IPS DF 6.9 (cell line): ENCODE data around the gene UCHL1.

ENCODE experiments used
- DNase-seq: peaks from one replicate; pipeline ENCODE4 v3.0.0-alpha.2; 2013; ENCODE audit warnings: low read depth, low spot score
- H3K27ac ChIP-seq: one replicate; pipeline ENCODE4 v1.5.1; 2013; ENCODE audit warnings: low read length, control low read depth
- H3K27me3 ChIP-seq: 2 replicates; pipeline ENCODE4 v1.6.1; 2013; ENCODE audit warnings: mild to moderate bottlenecking, low read length; ENCODE audit not compliant: control insufficient read depth, insufficient read depth
- H3K36me3 ChIP-seq: 2 replicates; pipeline ENCODE4 v1.6.1; 2013; ENCODE audit warnings: low read length; ENCODE audit not compliant: control insufficient read depth, insufficient read depth
- H3K4me1 ChIP-seq: 2 replicates; pipeline ENCODE4 v1.6.1; 2013; ENCODE audit warnings: low read length; ENCODE audit not compliant: control insufficient read depth, insufficient read depth
- H3K4me3 ChIP-seq: 2 replicates; pipeline ENCODE4 v1.5.1; 2013; ENCODE audit warnings: mild to moderate bottlenecking, low read length
- H3K9me3 ChIP-seq: 2 replicates; pipeline ENCODE4 v1.6.1; 2013; ENCODE audit warnings: low read length, inconsistent platforms; ENCODE audit not compliant: control insufficient read depth, insufficient read depth
- WGBS: extraction: QIAGEN DNeasy Blood & Tissue Kit; methylation state at CpG from one replicate; pipeline ENCODE4 v1.1.7; 2013; ENCODE audit warnings: mixed read lengths, missing lambda C conversion rate; ENCODE audit not compliant: insufficient read length, insufficient coverage; 5-methylcytosine and 5-hydroxymethylcytosine counted together

Gene UCHL1

GRCh38 chr4:41285864-41286235, 29.1 kb downstream of the UCHL1 start:
- WGBS: no CpG with 5 or more reads among the region's 3 CpGs
- no peak overlapping the region for H3K27ac ChIP-seq
- H3K27me3 ChIP-seq: no peaks in the 10 kb centered on the region
- H3K4me3 ChIP-seq: no peak overlapping the region
- H3K4me1 ChIP-seq: no peaks in the 10 kb centered on the region
- no peaks in the 10 kb centered on the region for H3K36me3 ChIP-seq
- H3K9me3 ChIP-seq: peaks cover 3% of the 10 kb centered on the region; the same call in 1 of the 2 replicates
- DNase-seq: no peak

DNA sequence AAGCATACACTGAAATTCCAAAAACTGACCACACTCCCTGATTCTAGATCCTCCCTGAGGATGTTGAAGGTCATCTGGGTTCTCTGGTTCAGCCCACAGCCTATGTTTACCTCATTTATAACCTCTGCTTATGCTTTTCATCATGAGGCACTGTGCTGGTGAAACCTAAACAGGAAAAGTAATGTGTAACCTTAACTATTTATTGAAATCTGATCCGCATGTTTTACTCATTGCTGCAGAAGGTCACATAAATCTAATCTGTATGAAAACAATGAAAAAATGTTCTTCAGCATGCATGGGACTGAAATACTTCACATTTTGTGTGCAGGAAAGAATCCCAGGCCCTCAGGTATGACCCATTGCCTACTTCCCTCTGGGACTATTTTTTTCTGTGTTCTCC, 30.3 kb downstream of the UCHL1 start:
- Histone ChIP-seq H3K27me3 (no peaks in the 10 kb centered on the region), H3K4me3 (no peak overlapping the region), H3K9me3 (peaks cover 3% of the 10 kb centered on the region; the same call in 1 of the 2 replicates), H3K27ac (no peak overlapping the region), H3K4me1 (no peaks in the 10 kb centered on the region), H3K36me3 (no peaks in the 10 kb centered on the region)
- DNase-seq: no peak
- no CpG with 5 or more reads among the region's 1 CpG for WGBS

GRCh38 chr4:41287852-41288251, 31.1 kb downstream of the UCHL1 start:
- Histone ChIP-seq H3K9me3 (peaks cover 3% of the 10 kb centered on the region), H3K27ac (no peak overlapping the region), H3K4me1 (no peaks in the 10 kb centered on the region), H3K36me3 (no peaks in the 10 kb centered on the region), H3K27me3 (no peaks in the 10 kb centered on the region), H3K4me3 (no peak overlapping the region)
- WGBS: 100% methylated on average over 1 of the region's 10 CpGs
- DNase-seq: no peak

GRCh38 chr4:41288254-41288653, 31.5 kb downstream of the UCHL1 start:
- Histone ChIP-seq H3K27ac (no peak overlapping the region), H3K4me3 (no peak overlapping the region), H3K36me3 (no peaks in the 10 kb centered on the region), H3K27me3 (no peaks in the 10 kb centered on the region), H3K4me1 (no peaks in the 10 kb centered on the region), H3K9me3 (peaks cover 3% of the 10 kb centered on the region)
- no peak for DNase-seq
- no CpG with 5 or more reads among the region's 10 CpGs for WGBS

DNA sequence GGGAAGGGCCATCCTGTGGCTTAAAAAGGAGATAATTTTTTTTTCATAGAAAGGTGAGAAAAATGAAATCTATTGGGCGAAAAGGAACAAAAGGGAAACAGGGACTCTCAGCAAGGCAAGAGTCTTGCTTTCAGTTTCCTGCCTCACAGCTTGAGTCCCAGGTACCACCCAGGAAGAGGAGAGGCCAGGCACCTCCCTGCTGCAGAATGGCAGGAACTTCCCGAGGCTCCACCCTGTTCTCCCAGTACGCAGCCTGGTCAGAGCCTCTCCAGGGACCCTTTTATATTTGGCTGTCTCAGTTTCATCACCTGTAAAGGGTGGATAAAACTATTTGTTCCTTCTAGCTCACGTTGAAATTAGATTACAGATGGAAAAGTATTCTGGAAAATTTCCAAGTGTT, 33.8 kb downstream of the UCHL1 start:
- Histone ChIP-seq H3K27ac (no peak overlapping the region), H3K27me3 (no peaks in the 10 kb centered on the region), H3K36me3 (no peaks in the 10 kb centered on the region), H3K9me3 (peaks cover 3% of the 10 kb centered on the region), H3K4me3 (no peak overlapping the region), H3K4me1 (no peaks in the 10 kb centered on the region)
- no peak for DNase-seq
- no CpG with 5 or more reads among the region's 4 CpGs for WGBS

DNA sequence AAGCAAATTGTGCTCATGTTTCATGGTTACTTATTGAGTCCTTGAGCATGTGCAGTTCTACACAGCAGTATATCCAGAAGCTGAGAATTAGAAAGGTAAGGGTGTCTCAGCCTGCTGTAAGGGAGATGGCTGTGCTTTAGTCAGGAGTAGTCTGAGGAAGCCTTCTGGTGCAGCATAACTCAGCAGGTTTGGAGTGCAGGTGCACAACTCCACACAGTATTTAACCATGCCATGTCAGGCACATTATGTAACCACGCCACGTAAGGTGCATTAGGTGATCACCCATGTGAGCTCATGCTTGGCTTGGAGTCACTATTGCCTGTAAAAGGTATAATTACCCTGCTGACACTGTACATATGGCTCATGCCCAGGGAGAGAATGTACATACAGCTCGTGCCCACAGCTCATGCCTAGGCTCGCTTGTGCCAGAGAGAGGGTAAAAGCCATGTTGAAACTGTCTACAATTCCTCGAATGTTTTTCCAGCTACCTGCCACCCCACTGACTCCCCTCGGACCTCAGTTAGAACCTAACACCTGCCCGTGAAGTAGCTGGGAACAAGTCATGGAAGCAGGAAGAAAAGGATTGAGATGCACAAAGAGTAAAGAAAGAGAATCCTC, 37.8 kb downstream of the UCHL1 start:
- no CpG with 5 or more reads among the region's 7 CpGs for WGBS
- no peak for DNase-seq

DNA sequence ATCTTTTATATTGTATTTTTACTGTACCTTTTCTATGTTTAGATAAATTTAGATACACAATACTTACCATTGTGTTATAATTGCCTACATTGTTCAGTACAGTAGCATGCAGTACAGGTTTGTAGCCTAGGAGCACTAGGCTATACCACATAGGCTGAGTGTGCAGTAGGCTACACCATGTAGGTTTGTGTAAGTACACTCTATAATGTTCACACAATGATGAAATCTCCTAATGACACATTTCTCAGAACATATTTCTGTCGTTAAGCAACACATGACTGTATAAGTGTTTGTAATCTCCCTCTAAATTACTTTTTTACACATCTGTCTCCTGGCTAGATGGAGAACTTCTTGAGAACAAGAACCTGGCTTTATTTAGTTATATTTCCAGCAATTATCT, 40.3 kb downstream of the UCHL1 start:
- DNase-seq: no peak
- Histone ChIP-seq H3K4me3 (no peak overlapping the region), H3K27ac (no peak overlapping the region), H3K27me3 (no peaks in the 10 kb centered on the region), H3K4me1 (no peaks in the 10 kb centered on the region), H3K36me3 (no peaks in the 10 kb centered on the region), H3K9me3 (no peaks in the 10 kb centered on the region; the same call in 1 of the 2 replicates)
- WGBS: no CpG with 5 or more reads among the region's 1 CpG

More for the DNA sequence above, 37.8 kb downstream of the UCHL1 start:
- Histone ChIP-seq H3K9me3 (no peaks in the 10 kb centered on the region; the same call in 1 of the 2 replicates), H3K36me3 (no peaks in the 10 kb centered on the region), H3K27ac (no peak overlapping the region), H3K4me1 (no peaks in the 10 kb centered on the region), H3K27me3 (no peaks in the 10 kb centered on the region), H3K4me3 (no peak overlapping the region)

DNA sequence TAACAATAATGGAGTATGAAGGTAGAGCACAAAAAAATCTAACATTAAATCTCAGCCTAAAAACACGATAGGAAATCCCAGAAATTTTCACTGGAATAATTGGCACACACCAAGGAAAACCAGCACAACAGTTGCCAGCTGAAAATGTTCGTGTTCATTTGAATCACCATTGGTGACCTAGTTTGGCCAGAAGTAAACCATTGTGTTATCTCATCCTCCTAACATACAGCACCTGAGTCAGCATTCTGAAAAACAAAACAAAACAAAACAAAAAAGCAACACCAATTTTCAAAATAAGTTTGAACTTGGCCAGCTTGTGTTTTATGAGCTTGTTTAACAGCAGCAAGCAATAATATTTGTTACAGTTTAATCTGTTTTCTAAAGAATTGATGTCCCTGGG, 41.1 kb downstream of the UCHL1 start:
- Histone ChIP-seq H3K27me3 (no peaks in the 10 kb centered on the region), H3K4me3 (no peak overlapping the region), H3K36me3 (no peaks in the 10 kb centered on the region), H3K4me1 (no peaks in the 10 kb centered on the region), H3K9me3 (no peaks in the 10 kb centered on the region; the same call in 1 of the 2 replicates), H3K27ac (no peak overlapping the region)
- no CpG with 5 or more reads among the region's 2 CpGs for WGBS
- no peak for DNase-seq

GRCh38 chr4:41299486-41299885, 42.8 kb downstream of the UCHL1 start:
- WGBS: no CpG with 5 or more reads among the region's 2 CpGs
- Histone ChIP-seq H3K27me3 (no peaks in the 10 kb centered on the region), H3K4me1 (no peaks in the 10 kb centered on the region), H3K36me3 (no peaks in the 10 kb centered on the region), H3K4me3 (no peak overlapping the region), H3K9me3 (no peaks in the 10 kb centered on the region), H3K27ac (no peak overlapping the region)
- DNase-seq: no peak

DNA sequence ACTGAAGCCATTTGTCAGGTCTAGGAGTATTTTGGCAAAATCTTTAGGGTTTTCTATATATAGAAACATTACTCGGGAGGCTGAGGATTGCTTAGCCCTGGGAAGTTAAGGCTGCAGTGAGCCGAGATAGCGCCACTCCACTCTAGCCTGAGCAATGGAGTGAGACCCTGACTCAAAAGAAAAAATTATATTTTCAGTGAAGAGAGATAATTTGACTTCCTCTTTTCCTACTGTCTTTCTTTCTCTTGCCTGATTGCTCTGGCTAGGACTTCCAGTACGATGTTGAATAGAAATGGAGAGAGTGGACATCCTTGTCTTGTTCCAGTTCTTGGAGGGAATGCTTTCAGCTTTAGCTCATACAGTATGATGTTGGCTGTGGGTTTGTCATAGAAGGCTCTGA, 44.4 kb downstream of the UCHL1 start:
- no peaks in the 10 kb centered on the region for H3K36me3 ChIP-seq
- no peaks in the 10 kb centered on the region for H3K9me3 ChIP-seq
- no peak overlapping the region for H3K4me3 ChIP-seq
- H3K4me1 ChIP-seq: no peaks in the 10 kb centered on the region
- DNase-seq: no peak
- H3K27ac ChIP-seq: no peak overlapping the region
- no CpG with 5 or more reads among the region's 4 CpGs for WGBS
- H3K27me3 ChIP-seq: no peaks in the 10 kb centered on the region

DNA sequence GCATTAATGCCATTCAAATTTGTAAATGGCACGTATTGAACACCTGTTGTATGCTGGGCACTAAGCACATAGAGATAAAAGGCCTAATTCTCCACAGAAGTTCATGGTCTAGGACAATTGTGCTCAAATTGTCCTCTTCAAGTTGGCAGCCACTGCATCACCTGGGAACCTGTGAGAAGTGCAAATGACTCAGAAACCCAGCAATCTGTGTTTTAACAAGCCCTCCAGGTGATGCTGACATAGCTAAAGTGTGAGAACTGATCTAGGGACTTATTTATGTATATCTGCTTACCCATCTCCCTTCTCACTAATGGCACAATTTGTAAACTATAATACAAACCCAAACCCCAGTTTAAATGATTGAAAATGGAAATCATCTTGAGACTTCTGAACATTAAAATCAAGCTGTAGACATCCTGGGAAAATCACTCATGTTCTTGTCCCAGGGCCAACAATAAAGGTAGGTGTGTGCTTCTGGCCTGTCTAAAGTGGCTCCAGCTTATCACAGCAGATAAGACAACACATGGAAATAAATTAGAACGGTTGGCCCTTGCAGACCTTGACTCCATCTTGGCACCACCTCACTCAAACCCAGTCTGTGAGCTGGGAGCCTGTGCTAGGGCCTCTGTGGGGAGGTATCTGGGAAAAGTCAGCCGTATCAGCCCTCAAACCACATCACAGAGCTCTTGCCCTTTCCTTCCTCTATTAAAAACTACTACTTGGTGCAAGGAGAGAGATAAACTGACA, 46.8 kb downstream of the UCHL1 start:
- Histone ChIP-seq H3K4me1 (no peaks in the 10 kb centered on the region), H3K4me3 (no peak overlapping the region), H3K27ac (no peak overlapping the region), H3K9me3 (no peaks in the 10 kb centered on the region), H3K27me3 (no peaks in the 10 kb centered on the region), H3K36me3 (no peaks in the 10 kb centered on the region)
- no peak for DNase-seq
- WGBS: no CpG with 5 or more reads among the region's 3 CpGs
